Measurements from ENCODE around the gene TPST2.

DNA sequence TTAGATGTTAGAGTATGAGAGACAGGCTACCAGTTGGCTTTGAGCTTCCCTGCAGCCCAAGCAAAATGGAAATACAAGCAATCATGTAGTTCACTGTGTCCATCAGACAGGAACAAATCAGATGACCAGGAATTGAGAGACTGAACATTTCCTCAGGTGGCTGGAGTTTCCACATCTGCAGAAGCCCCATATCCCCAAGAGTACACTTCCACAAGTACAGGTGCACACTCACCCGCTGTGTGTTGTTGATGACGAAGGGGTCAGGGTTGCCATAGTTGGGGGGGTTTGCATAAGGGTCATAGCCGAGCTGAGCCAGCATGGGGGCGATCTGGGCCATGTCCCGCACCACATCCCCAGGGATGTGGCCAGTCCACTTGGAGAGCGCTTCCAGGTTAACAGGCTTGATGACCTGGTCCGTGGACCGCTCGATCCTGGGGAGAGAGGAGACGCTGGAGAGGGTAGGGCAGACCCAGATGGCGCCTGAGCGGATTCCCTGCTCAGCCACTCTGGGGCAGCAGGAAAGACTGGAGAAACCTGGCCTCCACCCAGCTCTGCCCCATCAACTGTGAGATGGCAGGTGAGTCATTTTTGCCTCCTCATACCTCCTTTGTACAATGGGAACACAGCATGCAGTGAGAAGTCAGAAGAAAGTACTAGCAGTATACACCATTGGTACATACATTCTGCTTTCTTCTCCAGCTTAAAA is 53.7 kb downstream of the TPST2 start:
- TF ChIP-seq SPI1 (IDR thresholded peaks at IDR 0.05; ENCODE audit: low read depth, low read length): no peak
- no peak for TF ChIP-seq TAF1 (IDR thresholded peaks at IDR 0.05; ENCODE audit: low read depth, low read length)
- TF ChIP-seq POLR2AphosphoS5 (IDR thresholded peaks at IDR 0.05; ENCODE audit: low read depth, low read length): no peak
- no peak for TF ChIP-seq POLR2A (IDR thresholded peaks at IDR 0.05; ENCODE audit: low read depth, low read length)
- no peak for TF ChIP-seq POU2F2 (IDR thresholded peaks at IDR 0.05; ENCODE audit: low read depth, low read length)
